T follicular helper cell (primary cell): Measurements from ENCODE around the gene SDF2L1.
"Not testable (repeated sequence)": the region's sequence is repeated elsewhere in the genome, so short reads cannot be mapped to it uniquely, and the experiment has no call there.

Source experiments
- DNase-seq: peaks from one replicate; pipeline ENCODE4 v3.0.0-alpha.2; 2020; ENCODE audit warnings: low read depth

Gene SDF2L1

GRCh38 chr22:21661991-21662390, 19.9 kb downstream of the SDF2L1 start:
- DNase-seq = no peak

- no peak for DNase-seq
These were observed 21.6 kb downstream of the SDF2L1 start for GRCh38 chr22:21663738-21664137.

DNA sequence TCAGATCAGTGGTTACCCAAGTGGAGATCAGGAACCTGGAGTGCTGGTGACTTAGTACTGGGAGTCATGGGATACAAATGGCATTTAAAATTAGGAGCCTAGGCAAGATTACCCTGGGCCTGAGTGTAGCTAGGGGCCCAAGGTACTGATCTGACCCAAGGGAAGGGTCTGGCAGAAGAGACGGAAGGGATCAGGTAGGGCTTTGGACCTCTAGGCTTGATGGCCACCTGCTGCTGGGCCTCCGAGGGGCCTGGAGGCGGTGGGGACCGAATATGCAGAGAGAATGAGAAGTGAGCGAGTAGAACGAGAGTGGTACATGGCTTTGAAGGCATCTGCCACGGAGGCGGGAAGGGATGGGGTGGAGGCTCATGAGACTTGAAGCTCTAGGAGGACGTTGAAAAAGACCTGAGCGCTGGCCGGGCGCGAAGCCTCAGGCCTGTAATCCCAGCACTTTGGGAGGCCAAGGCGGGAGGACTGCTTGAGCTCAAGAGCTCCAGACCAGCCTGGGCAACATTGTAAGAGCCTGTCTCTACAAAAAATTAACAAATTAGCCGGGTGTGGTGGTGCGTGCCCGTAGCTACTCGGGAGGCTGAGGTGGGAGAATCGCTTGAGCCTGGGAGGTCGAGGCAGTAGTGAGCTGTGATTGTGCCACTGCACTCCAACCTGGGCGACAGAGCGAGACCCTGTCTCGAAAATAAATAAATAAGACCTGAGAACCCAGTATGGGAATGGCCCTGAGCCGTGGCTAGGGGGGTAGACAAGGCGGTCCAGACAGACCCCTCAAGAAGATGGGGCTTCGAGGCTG, 23.1 kb downstream of the SDF2L1 start:
- no peak for DNase-seq

- no peak for DNase-seq
These were observed 24.7 kb downstream of the SDF2L1 start for GRCh38 chr22:21666786-21667185.

- no peak for DNase-seq
These were observed 26.9 kb downstream of the SDF2L1 start for GRCh38 chr22:21669026-21669425.

DNA sequence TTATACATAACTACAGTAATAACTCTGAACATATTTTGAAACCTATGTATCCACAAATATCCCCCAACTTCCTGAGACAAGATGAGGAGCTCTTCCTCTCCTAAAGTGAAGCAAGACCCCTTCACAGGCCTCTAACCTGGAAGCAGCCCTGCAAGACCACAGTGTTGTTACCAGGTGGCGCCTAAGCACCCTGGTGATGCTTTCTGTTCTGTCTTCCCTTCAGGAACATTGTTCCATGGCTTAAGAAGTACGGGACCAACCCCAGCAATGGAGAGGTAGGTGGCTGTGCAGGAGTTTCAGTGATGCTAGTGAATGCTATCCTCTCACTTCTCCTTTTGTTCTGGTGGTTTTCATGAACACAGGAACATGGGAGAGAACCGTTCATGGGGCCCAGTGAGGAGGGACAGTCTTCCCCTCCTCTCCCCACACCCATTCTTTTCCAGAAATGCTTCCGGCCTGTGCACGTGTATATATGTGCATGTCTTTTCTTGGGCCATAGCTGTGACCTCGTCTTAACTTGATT, 30.1 kb downstream of the SDF2L1 start:
- DNase-seq = no peak

DNA sequence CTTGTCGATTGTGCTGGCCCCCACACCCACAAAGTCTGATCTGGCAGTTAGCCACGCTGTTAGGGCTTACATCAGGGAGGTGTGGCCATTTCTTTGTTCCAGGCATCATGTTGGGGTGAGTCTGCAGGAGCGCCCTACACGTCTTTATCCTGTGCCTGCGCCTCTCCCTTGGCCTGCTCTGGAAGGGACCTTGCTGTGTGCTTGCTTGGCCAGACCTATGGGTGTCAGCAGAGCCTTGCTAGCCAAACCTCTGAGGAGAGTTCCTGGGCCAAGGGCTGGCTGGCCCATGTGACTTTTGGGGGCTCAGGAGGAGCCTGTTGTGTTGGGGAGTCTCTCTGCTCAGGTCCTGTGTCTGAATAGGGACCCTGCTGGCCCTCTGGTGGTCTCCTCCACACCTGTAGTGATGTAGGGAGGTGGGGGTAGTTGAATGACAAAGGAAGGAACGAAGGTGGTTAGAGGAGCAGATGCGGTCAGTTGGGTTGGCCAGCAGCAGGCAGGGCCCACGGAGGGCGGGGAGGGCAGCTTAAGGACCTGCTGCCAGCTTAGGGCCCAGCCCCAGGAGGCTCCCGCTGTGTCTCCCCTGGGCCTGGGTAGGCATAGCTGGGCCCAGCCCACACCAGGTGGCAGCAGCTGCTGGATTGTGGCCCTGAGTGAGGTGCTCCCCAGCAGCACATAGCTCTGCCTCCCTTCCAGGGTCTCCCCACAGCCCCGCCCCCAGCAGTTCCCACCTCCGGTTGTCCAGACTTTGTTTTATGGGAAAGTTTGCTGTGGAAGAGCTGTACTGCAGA, 31.6 kb downstream of the SDF2L1 start:
- no peak for DNase-seq

DNA sequence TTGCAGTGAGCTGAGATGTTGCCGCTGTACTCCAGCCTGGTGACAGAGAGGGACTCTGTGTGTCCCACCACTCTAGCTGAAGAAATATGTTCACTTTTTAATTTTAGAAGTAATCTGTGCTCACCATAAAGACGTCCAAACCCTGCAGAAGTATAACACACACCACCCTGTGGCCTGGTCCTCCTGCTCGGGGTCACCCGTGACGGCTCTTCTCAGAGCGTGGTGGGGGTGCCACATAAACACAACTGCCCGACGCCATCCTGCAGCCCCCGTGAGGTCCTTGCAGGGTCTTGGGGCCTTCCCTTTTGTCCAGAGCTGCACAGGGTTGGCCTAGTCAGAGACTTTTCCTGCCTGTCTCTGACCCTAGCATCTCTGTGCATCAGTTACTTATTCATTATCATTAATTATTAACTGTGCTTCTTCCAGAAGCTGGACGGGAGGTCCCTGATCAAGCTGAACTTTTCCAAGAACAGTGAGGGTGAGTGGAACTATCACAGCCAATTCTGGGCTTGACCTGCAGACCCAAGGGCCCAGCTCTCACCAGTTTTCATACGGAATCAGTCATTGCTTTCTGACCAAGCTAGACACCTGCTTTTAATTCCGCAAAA, 32.6 kb downstream of the SDF2L1 start:
- DNase-seq = no peak

GRCh38 chr22:21677606-21678443, 35.7 kb downstream of the SDF2L1 start:
- DNase-seq = no peak

DNA sequence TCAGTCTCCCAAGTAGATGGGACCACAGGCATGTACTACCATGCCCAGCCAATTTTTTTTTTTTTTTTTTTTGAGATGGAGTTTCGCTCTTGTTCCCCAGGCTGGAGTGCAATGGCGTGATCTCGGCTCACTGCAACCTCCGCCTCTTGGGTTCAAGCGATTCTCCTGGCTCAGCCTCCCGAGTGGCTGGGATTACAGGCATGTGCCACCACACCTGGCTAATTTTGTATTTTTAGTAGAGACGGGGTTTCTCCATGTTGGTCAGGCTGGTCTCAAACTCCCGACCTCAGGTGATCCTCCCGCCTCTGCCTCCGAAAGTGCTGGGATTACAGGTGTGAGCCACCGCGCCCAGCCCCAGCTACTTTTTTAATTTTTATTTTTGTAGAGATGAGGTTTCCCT, 36.7 kb downstream of the SDF2L1 start:
- not testable (repeated sequence) for DNase-seq

- no peak for DNase-seq
These were observed 37.3 kb downstream of the SDF2L1 start for GRCh38 chr22:21679383-21679782.

GRCh38 chr22:21680830-21681565, 38.9 kb downstream of the SDF2L1 start:
- no peak for DNase-seq

DNA sequence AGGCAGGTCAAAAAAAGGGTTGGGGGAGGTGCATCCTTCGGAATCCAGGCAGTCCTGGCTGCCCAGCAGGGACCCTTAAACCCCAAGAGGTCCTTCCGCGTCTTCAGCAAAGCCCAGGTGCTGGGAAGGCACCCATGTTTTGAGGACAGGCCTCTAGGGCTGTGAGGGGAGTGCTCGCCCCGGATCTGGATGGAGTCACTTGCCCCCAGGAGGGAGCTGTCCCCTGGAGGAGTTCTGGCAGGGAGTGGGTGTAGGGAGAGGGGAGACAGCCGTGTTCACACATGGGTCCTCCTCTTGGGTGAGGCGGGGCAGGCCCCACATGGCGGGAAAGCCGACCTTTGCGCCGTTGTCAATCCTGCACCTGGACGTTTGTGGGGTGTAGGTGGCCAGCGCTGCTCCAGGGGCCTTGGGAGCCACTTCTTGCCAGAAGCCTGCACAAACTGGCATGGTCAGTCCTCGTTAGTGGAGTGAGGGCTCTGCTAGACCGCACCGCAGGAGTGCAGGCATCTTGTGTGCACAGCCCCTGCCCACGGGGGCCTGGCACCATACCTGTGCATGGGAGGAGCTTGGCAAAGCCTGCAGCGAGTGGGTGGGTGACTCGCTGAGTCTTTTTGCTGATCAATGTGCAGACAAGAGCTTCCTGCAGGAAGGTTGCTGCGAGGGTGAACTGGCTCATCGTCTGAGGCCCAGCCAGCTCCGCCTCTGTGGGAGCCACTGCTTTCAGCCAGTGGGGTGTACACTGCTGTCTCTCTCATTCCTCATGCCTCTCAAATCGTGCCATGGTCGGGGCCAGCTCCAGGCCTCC, 39.7 kb downstream of the SDF2L1 start:
- DNase-seq = no peak

DNA sequence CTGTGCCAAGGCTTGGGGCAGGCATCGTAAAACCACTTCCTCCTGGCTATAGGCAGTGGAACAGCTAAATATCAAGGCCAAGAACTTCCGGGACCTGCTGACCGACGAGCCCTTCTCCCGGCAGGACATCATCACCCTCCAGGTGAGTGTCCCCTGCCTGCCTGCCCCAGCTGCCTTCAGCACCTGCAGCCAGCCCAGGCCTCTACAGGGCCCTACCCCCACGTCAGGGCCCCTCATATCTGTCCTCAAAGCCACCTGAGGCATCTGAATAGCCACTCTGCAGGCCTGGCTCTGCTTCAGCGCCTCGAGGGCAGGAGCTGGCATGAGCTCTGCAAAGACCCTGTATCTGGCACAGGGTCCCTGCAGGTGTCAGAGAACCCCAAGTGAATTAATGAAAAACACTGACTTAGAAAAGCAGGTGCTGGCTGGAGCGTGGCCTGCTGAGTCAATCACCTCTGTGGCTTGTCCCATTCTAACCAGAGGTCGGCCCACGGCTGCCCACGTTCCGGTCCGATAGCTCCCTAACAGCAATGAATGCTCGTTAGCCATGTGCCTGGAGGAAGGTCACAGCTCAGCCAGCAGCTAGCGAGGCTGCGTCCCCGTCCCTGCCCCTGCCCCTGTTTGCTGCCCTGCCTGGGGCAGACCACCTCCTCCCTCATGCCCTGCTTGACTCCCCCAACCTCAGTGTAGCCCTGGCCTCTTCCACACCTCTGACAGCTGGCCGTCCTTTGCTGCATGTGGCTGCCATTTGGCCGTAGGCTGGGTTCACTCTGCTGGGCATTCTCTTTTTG, 40.5 kb downstream of the SDF2L1 start:
- DNase-seq = no peak

DNA sequence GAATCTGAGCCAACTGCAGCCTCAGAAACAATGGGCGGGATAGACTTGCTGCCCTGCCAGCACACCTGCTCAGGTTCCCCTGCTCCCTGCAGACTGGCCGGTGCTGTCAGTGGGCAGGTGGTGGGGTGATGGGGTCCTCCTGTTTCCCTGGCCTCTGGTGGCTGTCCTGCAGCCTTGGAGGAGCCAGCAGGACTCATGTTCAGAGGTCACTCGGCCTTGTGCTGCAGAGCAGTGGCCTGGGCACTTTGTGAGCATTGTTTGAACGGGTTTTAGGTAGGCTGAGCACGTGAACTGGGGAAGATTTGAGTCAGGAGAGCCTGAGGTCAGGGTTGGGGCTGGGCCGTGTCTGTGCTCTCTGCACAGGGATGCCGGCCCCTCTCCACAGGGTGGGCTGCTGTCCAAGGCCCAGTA, 41.3 kb downstream of the SDF2L1 start:
- DNase-seq = no peak

- no peak for DNase-seq
These were observed 42.5 kb downstream of the SDF2L1 start for GRCh38 chr22:21684492-21685163.

DNA sequence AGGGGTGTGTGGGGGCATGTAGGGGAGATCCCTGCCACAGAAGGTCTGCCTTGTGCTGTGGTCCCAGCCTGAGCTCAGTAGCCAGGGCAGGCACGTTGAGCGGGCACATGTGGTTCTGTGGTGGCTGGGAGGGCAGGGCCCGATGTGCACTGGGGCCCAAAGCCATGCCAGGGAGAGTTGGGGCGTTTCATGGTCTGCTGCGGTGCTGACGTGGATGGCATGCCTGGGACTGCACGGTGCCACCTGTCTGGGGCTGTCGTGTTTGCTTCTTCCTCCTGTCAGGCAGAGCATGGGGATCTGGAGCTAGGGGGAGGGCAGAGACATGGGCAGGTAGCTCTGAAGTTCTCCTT, 43.0 kb downstream of the SDF2L1 start:
- no peak for DNase-seq

DNA sequence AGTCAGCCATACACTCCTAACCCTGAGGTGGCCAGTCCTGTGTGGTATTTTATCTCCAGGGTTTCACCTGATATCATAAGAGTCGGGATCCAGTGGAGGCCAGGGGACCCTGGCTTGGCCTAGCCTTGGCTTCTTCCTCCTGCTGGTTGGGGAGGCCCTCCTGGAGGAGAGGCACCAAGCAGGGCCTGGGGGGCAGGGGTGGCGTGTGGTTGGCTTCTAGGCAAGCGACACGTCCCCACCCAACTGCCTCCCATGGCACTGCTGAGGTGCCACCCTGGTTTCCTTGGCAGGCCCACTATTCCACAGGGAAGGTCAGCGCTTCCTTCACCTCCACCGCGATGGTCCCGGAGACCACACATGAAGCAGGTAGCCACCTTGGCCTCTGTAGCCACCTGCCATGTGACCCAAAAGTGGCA, 44.1 kb downstream of the SDF2L1 start:
- no peak for DNase-seq
